A549 (cell line): Measurements from ENCODE around the gene RAB15. TPM values are rescaled to one million over a fixed set of nuclear protein-coding genes. Genes with fewer than 3 reads are reported as not detected.

Experiments
- BHLHE40 ChIP-seq: IDR thresholded peaks from 2 replicates; pipeline ENCODE4 v1.6.1; 2012; ENCODE audit warnings: low read depth, low read length, inconsistent platforms
- CBX8 ChIP-seq: fragments of 200-600 bp; sonication (generic); IDR thresholded peaks from 2 replicates; pipeline ENCODE4 v1.6.1; 2016
- CEBPB ChIP-seq, 2 experiments: fragments of >200 bp in 1 of 2; sonication (Bioruptor Twin) in 1 of 2; formaldehyde crosslinking in 1 of 2; IDR thresholded peaks; 2 replicates each; pipeline ENCODE4 v1.6.1; 2012 to 2016
- EHF ChIP-seq: fragments of 250-450 bp; sonication (Bioruptor Pico); IDR thresholded peaks from 2 replicates; pipeline ENCODE4 v1.5.0; 2020; ENCODE audit warnings: mild to moderate bottlenecking
- EP300 ChIP-seq, 2 experiments: fragments of >200 bp; sonication (Bioruptor Twin); formaldehyde crosslinking; IDR thresholded peaks; 2 replicates in 1 of 2; 3 replicates in 1 of 2; pipeline ENCODE4 v1.6.1; 2016 to 2017
- FOSB ChIP-seq: fragments of 250-450 bp; sonication (Bioruptor Pico); IDR thresholded peaks from 2 replicates; pipeline ENCODE4 v1.5.0; 2020; ENCODE audit warnings: mild to moderate bottlenecking, moderate library complexity
- FOSL2 ChIP-seq, 2 experiments: fragments of 450-650 bp in 1 of 2; fragments of >200 bp in 1 of 2; sonication (Bioruptor Twin) in 1 of 2; formaldehyde crosslinking; IDR thresholded peaks; 2 replicates each; pipeline versions ENCODE4 v1.5.0 to v1.6.1; 2016 to 2020; ENCODE audit warnings: mild to moderate bottlenecking in 1 of 2, moderate library complexity in 1 of 2
- FOXS1 ChIP-seq: fragments of 250-450 bp; sonication (Bioruptor Pico); IDR thresholded peaks from 2 replicates; pipeline ENCODE4 v1.5.0; 2020; ENCODE audit warnings: mild to moderate bottlenecking, moderate library complexity
- GATA3 ChIP-seq: IDR thresholded peaks from 2 replicates; pipeline ENCODE4 v1.6.1; 2012; ENCODE audit warnings: borderline replicate concordance
- HDAC2 ChIP-seq: fragments of 200-600 bp; sonication (generic); IDR thresholded peaks from 2 replicates; pipeline ENCODE4 v1.6.1; 2016
- HEYL ChIP-seq: fragments of 250-450 bp; sonication (Bioruptor Pico); IDR thresholded peaks from 2 replicates; pipeline ENCODE4 v1.8.0; 2021; ENCODE audit warnings: mild to moderate bottlenecking, moderate library complexity
- HOXA7 ChIP-seq: fragments of 250-450 bp; sonication (Bioruptor Pico); IDR thresholded peaks from 2 replicates; pipeline ENCODE4 v1.5.0; 2020; ENCODE audit warnings: mild to moderate bottlenecking, moderate library complexity
- HOXB13 ChIP-seq: fragments of 250-450 bp; sonication (Bioruptor Pico); IDR thresholded peaks from 2 replicates; pipeline ENCODE4 v1.5.0; 2020; ENCODE audit warnings: low read depth, mild to moderate bottlenecking, moderate library complexity
- HOXB5 ChIP-seq: fragments of 250-450 bp; sonication (Bioruptor Pico); IDR thresholded peaks from 2 replicates; pipeline ENCODE4 v1.5.0; 2020; ENCODE audit warnings: mild to moderate bottlenecking, moderate library complexity
- JUN ChIP-seq, 2 experiments: fragments of >200 bp; sonication (Bioruptor Twin); formaldehyde crosslinking; IDR thresholded peaks; 2 replicates in 1 of 2; 3 replicates in 1 of 2; pipeline ENCODE4 v1.6.1; 2016 to 2017
- JUNB ChIP-seq: fragments of >200 bp; sonication (Bioruptor Twin); formaldehyde crosslinking; IDR thresholded peaks from 2 replicates; pipeline ENCODE4 v1.6.1; 2016
- KDM1A ChIP-seq: fragments of 200-600 bp; sonication (generic); IDR thresholded peaks from 2 replicates; pipeline ENCODE4 v1.6.1; 2016; ENCODE audit warnings: low read depth, mild to moderate bottlenecking
- MAFK ChIP-seq: fragments of 450-650 bp; IDR thresholded peaks from 2 replicates; pipeline ENCODE4 v1.6.1; 2014; ENCODE audit not compliant: partially characterized antibody
- MAZ ChIP-seq: fragments of 150-350 bp; IDR thresholded peaks from 2 replicates; pipeline ENCODE4 v1.6.1; 2014; ENCODE audit warnings: antibody characterized with exemption, low read depth, low read length, borderline replicate concordance
- MYC ChIP-seq: IDR thresholded peaks from 2 replicates; pipeline ENCODE4 v1.6.1; 2012; ENCODE audit warnings: mild to moderate bottlenecking, inconsistent platforms, low read length, improper control_type of control experiment, borderline replicate concordance
- NFE2L2 ChIP-seq: fragments of 150-350 bp; conservative IDR thresholded peaks from 2 replicates; pipeline ENCODE4 v1.6.1; 2014; ENCODE audit warnings: low read length
- NPAS2 ChIP-seq: fragments of 250-450 bp; sonication (Bioruptor Pico); IDR thresholded peaks from 2 replicates; pipeline ENCODE4 v1.8.0; 2022; ENCODE audit warnings: mild to moderate bottlenecking, moderate library complexity, borderline replicate concordance
- NR3C1 ChIP-seq: fragments of >200 bp; sonication (Bioruptor Twin); formaldehyde crosslinking; IDR thresholded peaks from 3 replicates; pipeline ENCODE4 v1.6.1; 2017
- RARB ChIP-seq: fragments of 250-450 bp; sonication (Bioruptor Pico); IDR thresholded peaks from 2 replicates; pipeline ENCODE4 v1.8.0; 2021; ENCODE audit warnings: mild to moderate bottlenecking, moderate library complexity
- RCOR1 ChIP-seq: fragments of 150-350 bp; IDR thresholded peaks from 2 replicates; pipeline ENCODE4 v1.6.1; 2014; ENCODE audit warnings: antibody characterized with exemption, low read length, low read depth
- RFX5 ChIP-seq: fragments of 450-650 bp; IDR thresholded peaks from 2 replicates; pipeline ENCODE4 v1.7.1; 2014; ENCODE audit warnings: antibody characterized with exemption, mild to moderate bottlenecking, moderate library complexity
- RNF2 ChIP-seq: fragments of 200-600 bp; sonication (generic); IDR thresholded peaks from 2 replicates; pipeline ENCODE4 v1.6.1; 2016; ENCODE audit warnings: low read depth, mild to moderate bottlenecking, antibody characterized with exemption, moderate library complexity, borderline replicate concordance
- SMC3 ChIP-seq: fragments of >200 bp; sonication (Bioruptor Twin); formaldehyde crosslinking; IDR thresholded peaks from 3 replicates; pipeline ENCODE4 v1.6.1; 2018; ENCODE audit warnings: inconsistent platforms
- TFCP2L1 ChIP-seq: fragments of 250-450 bp; sonication (Bioruptor Pico); IDR thresholded peaks from 2 replicates; pipeline ENCODE4 v1.5.0; 2021; ENCODE audit warnings: mild to moderate bottlenecking
- TP53 ChIP-seq: fragments of 250-450 bp; sonication (Bioruptor Pico); IDR thresholded peaks from 2 replicates; pipeline ENCODE4 v1.5.0; 2021; ENCODE audit warnings: mild to moderate bottlenecking, moderate library complexity
- ZC3H11A ChIP-seq: fragments of 450-650 bp; IDR thresholded peaks from 2 replicates; pipeline ENCODE4 v1.6.1; 2014; ENCODE audit warnings: antibody characterized with exemption, mild to moderate bottlenecking
- ZNF302 ChIP-seq: fragments of 250-450 bp; sonication (Bioruptor Pico); IDR thresholded peaks from 2 replicates; pipeline ENCODE4 v1.9.0; 2021; ENCODE audit warnings: inconsistent platforms, mild to moderate bottlenecking, moderate library complexity
- ZSCAN20 ChIP-seq: fragments of 250-450 bp; sonication (Bioruptor Pico); IDR thresholded peaks from 2 replicates; pipeline ENCODE4 v1.8.0; 2022; ENCODE audit warnings: mild to moderate bottlenecking, moderate library complexity
- polyA plus RNA-seq, 4 experiments: library from polyadenylated mRNA; depleted of rRNA in 3 of 4; stranded (reverse); fragments of >200 nt; fragmentation: RNase III in 1 of 4; extraction: RNeasy Plus Mini Kit Qiagen cat#74134 plus additional on column Dnase treatment in 1 of 4; gene quantifications; 2 replicates in 3 of 4; 3 replicates in 1 of 4; pipeline ENCODE4 v1.2.3, GENCODE V29; 2011 to 2017
- TF ChIP-seq, protein P1 (sequence below): fragments of 450-650 bp; IDR thresholded peaks from 2 replicates; pipeline ENCODE4 v1.6.1; 2014; ENCODE audit warnings: antibody characterized with exemption
- TF ChIP-seq, protein P2 (sequence below): IDR thresholded peaks from 2 replicates; pipeline ENCODE4 v1.6.1; 2012
- TF ChIP-seq, protein P3 (sequence below): fragments of 150-350 bp; IDR thresholded peaks from 2 replicates; pipeline ENCODE4 v1.6.1; 2014; ENCODE audit warnings: low read depth, mild to moderate bottlenecking, low read length
- TF ChIP-seq, protein P4 (sequence below): fragments of 250-450 bp; sonication (Bioruptor Pico); IDR thresholded peaks from 2 replicates; pipeline ENCODE4 v1.5.0; 2020; ENCODE audit warnings: low read depth, mild to moderate bottlenecking, moderate library complexity

RAB15 gene
- polyA plus RNA-seq, 2 of the 4 experiments (the other 2 are of a cell fraction), result 32.2 to 35.1 TPM

DNA sequence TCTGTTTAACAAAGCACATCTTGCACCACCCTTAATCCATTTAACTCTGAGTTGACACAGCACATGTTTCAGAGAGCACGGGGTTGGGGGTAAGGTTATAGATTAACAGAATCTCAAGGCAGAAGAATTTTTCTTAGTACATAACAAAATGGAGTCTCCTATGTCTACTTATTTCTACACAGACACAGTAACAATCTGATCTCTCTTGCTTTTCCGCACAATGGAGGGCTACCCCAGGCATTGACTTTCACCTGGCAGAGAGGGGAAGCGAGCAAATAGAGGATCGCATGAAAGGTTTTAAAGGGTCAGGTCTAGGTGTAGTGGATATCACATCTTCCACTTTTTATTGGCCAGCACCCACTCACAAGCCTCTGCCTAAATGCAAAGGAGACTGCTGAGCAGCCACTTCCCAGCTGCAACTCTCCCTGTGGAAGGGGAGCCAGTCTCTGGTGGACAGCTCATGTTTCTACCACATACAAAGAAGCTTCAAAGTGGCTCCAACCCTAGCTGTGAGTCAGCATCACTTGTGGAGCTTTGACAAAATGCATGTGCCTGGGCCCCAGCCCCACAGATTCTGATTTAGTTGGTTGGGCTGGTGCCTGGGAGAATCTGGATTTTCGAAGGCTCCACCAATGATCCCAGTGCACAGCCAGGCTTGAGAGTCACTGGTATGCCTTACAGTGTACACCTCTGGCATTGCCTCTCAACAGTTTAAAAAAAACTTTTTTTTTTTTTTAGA is 7.4 kb upstream of the RAB15 start (continued):
- no peak for TF ChIP-seq NFE2L2
- no peak for TF ChIP-seq SMC3
- no peak for TF ChIP-seq FOSL2 (IDR thresholded peaks at IDR 0.05)
- TF ChIP-seq FOSL2 (CRISPR knock-in tag; IDR thresholded peaks at IDR 0.05), result no peak
- peak; percentile 99 for TF ChIP-seq EHF (CRISPR knock-in tag)
- no peak for TF ChIP-seq JUNB
- TF ChIP-seq RARB (CRISPR knock-in tag), result no peak
- TF ChIP-seq FOSB (CRISPR knock-in tag), result peak; percentile 73; the same call in 1 of the 2 replicates
- peak; percentile 99 for TF ChIP-seq HOXB13 (CRISPR knock-in tag)
- TF ChIP-seq HDAC2, result no peak
- TF ChIP-seq, protein P1, sequence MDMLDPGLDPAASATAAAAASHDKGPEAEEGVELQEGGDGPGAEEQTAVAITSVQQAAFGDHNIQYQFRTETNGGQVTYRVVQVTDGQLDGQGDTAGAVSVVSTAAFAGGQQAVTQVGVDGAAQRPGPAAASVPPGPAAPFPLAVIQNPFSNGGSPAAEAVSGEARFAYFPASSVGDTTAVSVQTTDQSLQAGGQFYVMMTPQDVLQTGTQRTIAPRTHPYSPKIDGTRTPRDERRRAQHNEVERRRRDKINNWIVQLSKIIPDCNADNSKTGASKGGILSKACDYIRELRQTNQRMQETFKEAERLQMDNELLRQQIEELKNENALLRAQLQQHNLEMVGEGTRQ, result no peak
- TF ChIP-seq TP53 (CRISPR knock-in tag), result peak; percentile 50; the same call in 1 of the 2 replicates
- TF ChIP-seq TFCP2L1, result 0 out of 2 replicates have a peak, but pooled peaks have one; percentile 48
- TF ChIP-seq MYC, result no peak
- no peak for TF ChIP-seq EP300 (IDR thresholded peaks at IDR 0.05)
- TF ChIP-seq, protein P2, sequence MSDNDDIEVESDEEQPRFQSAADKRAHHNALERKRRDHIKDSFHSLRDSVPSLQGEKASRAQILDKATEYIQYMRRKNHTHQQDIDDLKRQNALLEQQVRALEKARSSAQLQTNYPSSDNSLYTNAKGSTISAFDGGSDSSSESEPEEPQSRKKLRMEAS, result peak; percentile 58
- TF ChIP-seq MAZ, result no peak
- no peak for TF ChIP-seq NR3C1
- no peak for TF ChIP-seq MAFK
- TF ChIP-seq RNF2, result no peak
- TF ChIP-seq RCOR1, result no peak
- peak; percentile 81; the same call in 1 of the 2 replicates for TF ChIP-seq HOXA7 (CRISPR knock-in tag)
- TF ChIP-seq NPAS2 (CRISPR knock-in tag), result peak; percentile 77
- TF ChIP-seq ZC3H11A, result no peak
- TF ChIP-seq JUN (IDR thresholded peaks at IDR 0.05), result no peak
- peak; percentile 96 for TF ChIP-seq ZSCAN20
- no peak for TF ChIP-seq RFX5
- no peak for TF ChIP-seq BHLHE40
- TF ChIP-seq GATA3, result no peak
- TF ChIP-seq, protein P3, sequence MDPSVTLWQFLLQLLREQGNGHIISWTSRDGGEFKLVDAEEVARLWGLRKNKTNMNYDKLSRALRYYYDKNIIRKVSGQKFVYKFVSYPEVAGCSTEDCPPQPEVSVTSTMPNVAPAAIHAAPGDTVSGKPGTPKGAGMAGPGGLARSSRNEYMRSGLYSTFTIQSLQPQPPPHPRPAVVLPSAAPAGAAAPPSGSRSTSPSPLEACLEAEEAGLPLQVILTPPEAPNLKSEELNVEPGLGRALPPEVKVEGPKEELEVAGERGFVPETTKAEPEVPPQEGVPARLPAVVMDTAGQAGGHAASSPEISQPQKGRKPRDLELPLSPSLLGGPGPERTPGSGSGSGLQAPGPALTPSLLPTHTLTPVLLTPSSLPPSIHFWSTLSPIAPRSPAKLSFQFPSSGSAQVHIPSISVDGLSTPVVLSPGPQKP, result no peak
- no peak for TF ChIP-seq CEBPB (IDR thresholded peaks at IDR 0.05)
- no peak for TF ChIP-seq KDM1A
- no peak for TF ChIP-seq CBX8
- TF ChIP-seq ZNF302 (CRISPR knock-in tag), result peak; percentile 98
- TF ChIP-seq FOXS1 (CRISPR knock-in tag), result peak; percentile 97; the same call in 1 of the 2 replicates
- peak; percentile 94 for TF ChIP-seq HEYL (CRISPR knock-in tag)
- peak; percentile 98 for TF ChIP-seq HOXB5 (CRISPR knock-in tag)
- TF ChIP-seq, protein P4, sequence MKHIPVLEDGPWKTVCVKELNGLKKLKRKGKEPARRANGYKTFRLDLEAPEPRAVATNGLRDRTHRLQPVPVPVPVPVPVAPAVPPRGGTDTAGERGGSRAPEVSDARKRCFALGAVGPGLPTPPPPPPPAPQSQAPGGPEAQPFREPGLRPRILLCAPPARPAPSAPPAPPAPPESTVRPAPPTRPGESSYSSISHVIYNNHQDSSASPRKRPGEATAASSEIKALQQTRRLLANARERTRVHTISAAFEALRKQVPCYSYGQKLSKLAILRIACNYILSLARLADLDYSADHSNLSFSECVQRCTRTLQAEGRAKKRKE (CRISPR knock-in tag), result peak; percentile 95
